Fibroblast of skin of right biceps (primary cell): Measurements from ENCODE around the gene TNFRSF11A.
A peak's percentile ranks its signal among the peaks of the same experiment; 100 is the strongest.

Experiments used
- DNase-seq: peaks from one replicate; pipeline ENCODE4 v3.0.0-alpha.2; 2013

The TNFRSF11A gene

GRCh38 chr18:62324917-62325805 is at the start of gene TNFRSF11A:
Gene TNFRSF11A (plus strand): TSS chr18:62325310. CDS start chr18:62325353, 43 bp downstream.
- DNase-seq, result no peak

DNA sequence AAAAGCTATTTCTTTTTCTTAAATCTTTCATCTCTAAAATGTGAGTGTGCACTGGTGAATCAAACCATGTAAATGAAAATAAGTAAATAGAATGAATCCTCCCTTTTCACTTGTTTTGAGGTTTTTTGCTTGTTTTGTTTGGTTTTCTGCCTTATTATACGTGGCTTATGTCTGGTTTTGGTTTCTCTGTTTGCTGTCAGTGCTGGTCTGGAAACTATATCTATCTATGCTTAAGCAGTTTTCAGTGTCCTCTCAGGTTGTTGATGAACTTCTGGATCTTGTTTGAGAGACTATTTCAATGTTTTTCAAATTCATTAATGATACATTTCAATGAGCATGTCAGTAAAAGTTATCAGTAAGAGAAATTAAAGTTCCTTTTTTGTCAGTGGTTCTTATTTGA is 48.1 kb upstream of the TNFRSF11A start:
- DNase-seq, result no peak

- no peak for DNase-seq
These were observed 45.5 kb upstream of the TNFRSF11A start for GRCh38 chr18:62279561-62279960.

DNA sequence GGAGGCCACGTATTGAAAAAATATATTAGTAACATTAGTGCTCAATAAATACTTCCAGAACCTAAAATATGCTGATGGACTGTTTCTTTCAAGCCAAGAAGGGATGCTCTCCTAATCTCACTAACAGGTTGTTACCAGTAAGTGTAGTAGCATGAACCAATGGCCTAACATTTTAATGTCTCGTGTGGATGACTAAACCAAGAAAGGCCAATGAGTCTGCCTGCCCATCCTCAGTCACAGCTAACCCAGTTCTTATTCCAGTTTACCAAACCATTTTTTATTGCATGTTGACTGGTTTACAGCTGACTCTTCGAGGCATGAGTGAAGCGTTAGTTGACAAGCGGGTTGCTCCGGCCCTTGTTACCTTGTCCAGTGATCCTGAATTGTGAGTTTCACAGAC is 45.1 kb upstream of the TNFRSF11A start:
- no peak for DNase-seq

GRCh38 chr18:62280786-62281185 is 44.3 kb upstream of the TNFRSF11A start:
- no peak for DNase-seq

- DNase-seq, result peak; percentile 91
These were observed 43.4 kb upstream of the TNFRSF11A start for GRCh38 chr18:62281684-62282083.

DNA sequence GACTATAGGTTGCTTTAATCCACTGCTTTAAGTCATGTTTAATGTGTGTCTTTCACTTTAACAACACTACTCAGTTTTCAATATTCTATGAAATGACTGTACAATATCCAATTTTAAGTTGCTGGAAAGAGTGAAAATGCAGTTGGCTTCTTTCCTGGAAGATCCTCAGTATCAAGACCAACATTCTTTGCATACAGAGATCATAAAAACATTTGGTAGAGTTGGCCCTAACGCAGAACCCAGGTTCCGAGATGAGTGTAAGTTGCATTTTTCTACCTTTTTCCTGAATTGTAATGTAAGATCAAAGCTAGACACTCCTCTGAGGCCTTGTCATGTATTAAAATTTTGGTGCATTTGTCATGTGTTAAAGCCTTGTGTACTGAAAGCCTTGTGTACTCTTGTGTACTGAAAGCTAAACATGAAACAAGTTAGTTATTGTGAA is 42.9 kb upstream of the TNFRSF11A start:
- peak; percentile 89 for DNase-seq

GRCh38 chr18:62284637-62285036 is 40.5 kb upstream of the TNFRSF11A start:
- no peak for DNase-seq

- no peak for DNase-seq
These were observed 39.8 kb upstream of the TNFRSF11A start for GRCh38 chr18:62285281-62285680.

- no peak for DNase-seq
These were observed 37.1 kb upstream of the TNFRSF11A start for GRCh38 chr18:62287781-62288664.

GRCh38 chr18:62288665-62289008 is 36.5 kb upstream of the TNFRSF11A start:
- DNase-seq, result no peak

- no peak for DNase-seq
These were observed 36.1 kb upstream of the TNFRSF11A start for GRCh38 chr18:62289047-62289446.

DNA sequence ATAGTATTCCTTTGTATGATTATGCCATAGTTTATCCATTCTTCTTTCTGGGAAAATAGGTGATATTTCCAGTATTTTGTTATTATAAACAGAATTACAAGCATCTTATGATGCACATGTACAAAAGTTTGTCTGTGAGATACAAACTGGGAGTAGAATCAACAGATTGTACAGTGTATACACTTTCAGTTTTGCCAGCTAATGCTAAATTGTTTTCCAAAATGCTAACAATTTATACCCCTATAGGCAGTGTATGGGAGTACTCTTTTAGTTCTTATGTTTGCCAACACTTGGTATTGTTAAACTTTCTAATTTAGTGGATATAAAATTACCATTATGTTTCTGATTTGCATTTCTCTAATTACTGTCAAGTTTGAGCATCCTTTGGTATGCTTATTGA is 31.0 kb upstream of the TNFRSF11A start:
- no peak for DNase-seq

GRCh38 chr18:62300359-62300963 is 24.6 kb upstream of the TNFRSF11A start:
- DNase-seq, result no peak

DNA sequence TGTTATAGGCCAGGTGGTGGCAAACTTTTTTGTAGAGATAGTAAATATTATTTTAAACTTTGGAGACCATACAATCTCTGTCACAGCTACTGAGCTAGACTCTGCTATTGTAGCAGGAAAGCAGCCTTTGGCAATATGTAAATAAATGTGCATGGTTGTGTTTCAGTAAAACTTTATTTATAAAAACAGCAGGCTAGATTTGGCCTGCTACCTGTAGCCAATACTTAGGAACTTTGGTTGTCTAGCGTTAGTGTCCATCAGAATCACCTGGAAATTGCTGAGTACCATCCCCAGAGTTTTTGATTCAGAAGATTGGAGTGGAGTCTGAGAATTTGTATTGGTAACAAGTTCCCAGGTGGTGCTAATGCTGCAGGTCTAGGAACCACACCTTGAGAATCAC is 23.8 kb upstream of the TNFRSF11A start:
- DNase-seq, result no peak

DNA sequence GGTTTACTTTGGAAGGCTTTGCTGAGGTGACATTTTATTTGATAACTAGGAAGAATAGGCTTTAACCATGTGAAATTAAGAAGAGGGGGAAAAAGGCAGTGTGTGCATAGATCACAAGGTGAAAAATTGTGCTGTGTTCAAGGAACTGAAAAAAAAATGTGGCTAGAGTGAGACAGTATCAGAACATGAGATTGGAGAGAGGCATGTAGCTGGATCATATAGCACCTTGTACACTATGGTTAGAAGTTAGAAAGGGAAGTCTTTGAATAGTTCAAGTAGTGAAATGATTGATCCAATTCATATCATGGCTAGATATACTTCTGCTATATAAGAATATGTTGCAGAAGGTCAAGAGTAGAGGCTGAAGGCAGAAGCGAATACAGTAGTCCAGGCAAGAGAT is 12.3 kb upstream of the TNFRSF11A start:
- no peak for DNase-seq

- DNase-seq, result no peak
These were observed 6.6 kb upstream of the TNFRSF11A start for GRCh38 chr18:62318228-62319180.

- no peak for DNase-seq
These were observed 3.9 kb upstream of the TNFRSF11A start for GRCh38 chr18:62321201-62321600.

- no peak for DNase-seq
These were observed 1.5 kb upstream of the TNFRSF11A start for GRCh38 chr18:62323483-62324180.

GRCh38 chr18:62324181-62324828 is 805 bp upstream of the TNFRSF11A start:
- no peak for DNase-seq
